ENCODE results near the gene NMNAT2.

The NMNAT2 gene

GRCh38 chr1:183283286-183283685 lies 134.9 kb downstream of the NMNAT2 start:
- H3K9ac ChIP-seq (ENCODE audit: low read depth in 1 of 2, low read length in 2 of 2), result no peak overlapping the region
- no peaks in the 10 kb centered on the region for H3K4me1 ChIP-seq (ENCODE audit: control insufficient read depth in 2 of 2, insufficient read depth in 2 of 2, low read length in 2 of 2)
- no peak overlapping the region for H3K27ac ChIP-seq (ENCODE audit: low read depth in 2 of 2, low read length in 2 of 2)

GRCh38 chr1:183282101-183282855 lies 135.9 kb downstream of the NMNAT2 start:
- H3K27ac ChIP-seq (ENCODE audit: low read depth in 2 of 2, low read length in 2 of 2), result peak overlapping the region in 1 of 2 donors; percentile 23
- no peak overlapping the region for H3K4me3 ChIP-seq (ENCODE audit: low read length in 2 of 2)
- no peaks in the 10 kb centered on the region for H3K9me3 ChIP-seq (ENCODE audit: control insufficient read depth in 2 of 2, low read length in 2 of 2)
- no peak overlapping the region for H3K9ac ChIP-seq (ENCODE audit: low read depth in 1 of 2, low read length in 2 of 2)
- no peaks in the 10 kb centered on the region for H3K36me3 ChIP-seq (ENCODE audit: control insufficient read depth in 2 of 2, insufficient read depth in 2 of 2, low read length in 2 of 2)
- no peaks in the 10 kb centered on the region for H3K27me3 ChIP-seq (ENCODE audit: control insufficient read depth in 2 of 2, insufficient read depth in 2 of 2, low read length in 2 of 2)
- H3K4me1 ChIP-seq (ENCODE audit: control insufficient read depth in 2 of 2, insufficient read depth in 2 of 2, low read length in 2 of 2), result no peaks in the 10 kb centered on the region

More at GRCh38 chr1:183283286-183283685, 134.9 kb downstream of the NMNAT2 start:
- H3K36me3 ChIP-seq (ENCODE audit: control insufficient read depth in 2 of 2, insufficient read depth in 2 of 2, low read length in 2 of 2), result no peaks in the 10 kb centered on the region
- no peaks in the 10 kb centered on the region for H3K27me3 ChIP-seq (ENCODE audit: control insufficient read depth in 2 of 2, insufficient read depth in 2 of 2, low read length in 2 of 2)
- no peaks in the 10 kb centered on the region for H3K9me3 ChIP-seq (ENCODE audit: control insufficient read depth in 2 of 2, low read length in 2 of 2)
- no peak overlapping the region for H3K4me3 ChIP-seq (ENCODE audit: low read length in 2 of 2)

GRCh38 chr1:183281553-183282091 lies 136.6 kb downstream of the NMNAT2 start:
- Histone ChIP-seq H3K4me1 (ENCODE audit: control insufficient read depth in 2 of 2, insufficient read depth in 2 of 2, low read length in 2 of 2) (no peaks in the 10 kb centered on the region), H3K4me3 (ENCODE audit: low read length in 2 of 2) (no peak overlapping the region), H3K9me3 (ENCODE audit: control insufficient read depth in 2 of 2, low read length in 2 of 2) (no peaks in the 10 kb centered on the region), H3K27ac (ENCODE audit: low read depth in 2 of 2, low read length in 2 of 2) (peak overlapping the region in 1 of 2 donors; percentile 23), H3K36me3 (ENCODE audit: control insufficient read depth in 2 of 2, insufficient read depth in 2 of 2, low read length in 2 of 2) (no peaks in the 10 kb centered on the region), H3K9ac (ENCODE audit: low read depth in 1 of 2, low read length in 2 of 2) (no peak overlapping the region), H3K27me3 (ENCODE audit: control insufficient read depth in 2 of 2, insufficient read depth in 2 of 2, low read length in 2 of 2) (no peaks in the 10 kb centered on the region)

- H3K4me1 ChIP-seq (ENCODE audit: control insufficient read depth in 2 of 2, insufficient read depth in 2 of 2, low read length in 2 of 2), result no peaks in the 10 kb centered on the region
- no peak overlapping the region for H3K4me3 ChIP-seq (ENCODE audit: low read length in 2 of 2)
- H3K27me3 ChIP-seq (ENCODE audit: control insufficient read depth in 2 of 2, insufficient read depth in 2 of 2, low read length in 2 of 2), result no peaks in the 10 kb centered on the region
- H3K9me3 ChIP-seq (ENCODE audit: control insufficient read depth in 2 of 2, low read length in 2 of 2), result no peaks in the 10 kb centered on the region
- no peaks in the 10 kb centered on the region for H3K36me3 ChIP-seq (ENCODE audit: control insufficient read depth in 2 of 2, insufficient read depth in 2 of 2, low read length in 2 of 2)
- H3K27ac ChIP-seq (ENCODE audit: low read depth in 2 of 2, low read length in 2 of 2), result no peak overlapping the region
- H3K9ac ChIP-seq (ENCODE audit: low read depth in 1 of 2, low read length in 2 of 2), result no peak overlapping the region
These were observed 137.1 kb downstream of the NMNAT2 start for GRCh38 chr1:183281039-183281438.

- H3K9ac ChIP-seq (ENCODE audit: low read depth in 1 of 2, low read length in 2 of 2), result no peak overlapping the region
- H3K4me3 ChIP-seq (ENCODE audit: low read length in 2 of 2), result no peak overlapping the region
- peak overlapping the region in 1 of 2 donors; percentile 16 for H3K27ac ChIP-seq (ENCODE audit: low read depth in 2 of 2, low read length in 2 of 2)
- no peaks in the 10 kb centered on the region for H3K4me1 ChIP-seq (ENCODE audit: control insufficient read depth in 2 of 2, insufficient read depth in 2 of 2, low read length in 2 of 2)
- H3K9me3 ChIP-seq (ENCODE audit: control insufficient read depth in 2 of 2, low read length in 2 of 2), result no peaks in the 10 kb centered on the region
- no peaks in the 10 kb centered on the region for H3K36me3 ChIP-seq (ENCODE audit: control insufficient read depth in 2 of 2, insufficient read depth in 2 of 2, low read length in 2 of 2)
- H3K27me3 ChIP-seq (ENCODE audit: control insufficient read depth in 2 of 2, insufficient read depth in 2 of 2, low read length in 2 of 2), result no peaks in the 10 kb centered on the region
These were observed 138.3 kb downstream of the NMNAT2 start for GRCh38 chr1:183279835-183280234.

GRCh38 chr1:183278739-183279591 lies 139.2 kb downstream of the NMNAT2 start:
- H3K9me3 ChIP-seq (ENCODE audit: control insufficient read depth in 2 of 2, low read length in 2 of 2), result no peaks in the 10 kb centered on the region
- H3K4me1 ChIP-seq (ENCODE audit: control insufficient read depth in 2 of 2, insufficient read depth in 2 of 2, low read length in 2 of 2), result no peaks in the 10 kb centered on the region
- no peak overlapping the region for H3K4me3 ChIP-seq (ENCODE audit: low read length in 2 of 2)
- H3K27ac ChIP-seq (ENCODE audit: low read depth in 2 of 2, low read length in 2 of 2), result peak overlapping the region in 1 of 2 donors; percentile 10
- H3K27me3 ChIP-seq (ENCODE audit: control insufficient read depth in 2 of 2, insufficient read depth in 2 of 2, low read length in 2 of 2), result no peaks in the 10 kb centered on the region
- no peak overlapping the region for H3K9ac ChIP-seq (ENCODE audit: low read depth in 1 of 2, low read length in 2 of 2)
- no peaks in the 10 kb centered on the region for H3K36me3 ChIP-seq (ENCODE audit: control insufficient read depth in 2 of 2, insufficient read depth in 2 of 2, low read length in 2 of 2)

GRCh38 chr1:183277821-183278738 lies 140.1 kb downstream of the NMNAT2 start:
- no peaks in the 10 kb centered on the region for H3K4me1 ChIP-seq (ENCODE audit: control insufficient read depth in 2 of 2, insufficient read depth in 2 of 2, low read length in 2 of 2)
- no peaks in the 10 kb centered on the region for H3K9me3 ChIP-seq (ENCODE audit: control insufficient read depth in 2 of 2, low read length in 2 of 2)
- H3K27ac ChIP-seq (ENCODE audit: low read depth in 2 of 2, low read length in 2 of 2), result no peak overlapping the region
- no peaks in the 10 kb centered on the region for H3K36me3 ChIP-seq (ENCODE audit: control insufficient read depth in 2 of 2, insufficient read depth in 2 of 2, low read length in 2 of 2)
- no peaks in the 10 kb centered on the region for H3K27me3 ChIP-seq (ENCODE audit: control insufficient read depth in 2 of 2, insufficient read depth in 2 of 2, low read length in 2 of 2)
- no peak overlapping the region for H3K9ac ChIP-seq (ENCODE audit: low read depth in 1 of 2, low read length in 2 of 2)
- no peak overlapping the region for H3K4me3 ChIP-seq (ENCODE audit: low read length in 2 of 2)

GRCh38 chr1:183276386-183277080 lies 141.6 kb downstream of the NMNAT2 start:
- Histone ChIP-seq H3K27me3 (ENCODE audit: control insufficient read depth in 2 of 2, insufficient read depth in 2 of 2, low read length in 2 of 2) (no peaks in the 10 kb centered on the region), H3K4me3 (ENCODE audit: low read length in 2 of 2) (no peak overlapping the region), H3K4me1 (ENCODE audit: control insufficient read depth in 2 of 2, insufficient read depth in 2 of 2, low read length in 2 of 2) (no peaks in the 10 kb centered on the region), H3K36me3 (ENCODE audit: control insufficient read depth in 2 of 2, insufficient read depth in 2 of 2, low read length in 2 of 2) (no peaks in the 10 kb centered on the region), H3K9me3 (ENCODE audit: control insufficient read depth in 2 of 2, low read length in 2 of 2) (no peaks in the 10 kb centered on the region), H3K9ac (ENCODE audit: low read depth in 1 of 2, low read length in 2 of 2) (no peak overlapping the region), H3K27ac (ENCODE audit: low read depth in 2 of 2, low read length in 2 of 2) (no peak overlapping the region)

GRCh38 chr1:183275322-183275721 lies 142.9 kb downstream of the NMNAT2 start:
- Histone ChIP-seq H3K27ac (ENCODE audit: low read depth in 2 of 2, low read length in 2 of 2) (no peak overlapping the region), H3K9ac (ENCODE audit: low read depth in 1 of 2, low read length in 2 of 2) (no peak overlapping the region), H3K9me3 (ENCODE audit: control insufficient read depth in 2 of 2, low read length in 2 of 2) (no peaks in the 10 kb centered on the region), H3K36me3 (ENCODE audit: control insufficient read depth in 2 of 2, insufficient read depth in 2 of 2, low read length in 2 of 2) (no peaks in the 10 kb centered on the region), H3K27me3 (ENCODE audit: control insufficient read depth in 2 of 2, insufficient read depth in 2 of 2, low read length in 2 of 2) (no peaks in the 10 kb centered on the region), H3K4me1 (ENCODE audit: control insufficient read depth in 2 of 2, insufficient read depth in 2 of 2, low read length in 2 of 2) (no peaks in the 10 kb centered on the region), H3K4me3 (ENCODE audit: low read length in 2 of 2) (no peak overlapping the region)

All from mucosa of rectum (tissue), 2 donors.